Transverse colon (tissue), 4 donors: Measurements from ENCODE around the gene CCDC148. TPM values are rescaled to one million over a fixed set of nuclear protein-coding genes. Genes with fewer than 3 reads are reported as not detected.

Experiments
- DNase-seq: peaks from one replicate; pipeline ENCODE4 v3.0.0-alpha.2; 2019
- H3K27ac ChIP-seq, 4 donors: fragments of 200-600 bp; sonication (generic); 2 replicates each; pipeline ENCODE4 v1.5.1; 2016 to 2018; ENCODE audit warnings: inconsistent platforms in 4 of 4
- H3K27me3 ChIP-seq: fragments of 200-600 bp; sonication (generic); 2 replicates; pipeline ENCODE4 v1.5.1; 2017; ENCODE audit warnings: inconsistent platforms
- H3K36me3 ChIP-seq, 4 donors: fragments of 200-600 bp; sonication (generic); 2 replicates each; pipeline ENCODE4 v1.5.1; 2017 to 2019; ENCODE audit warnings: inconsistent platforms in 4 of 4
- H3K4me1 ChIP-seq, 4 donors: fragments of 200-600 bp; sonication (generic); 2 replicates each; pipeline ENCODE4 v1.5.1; 2017 to 2020; ENCODE audit warnings: inconsistent platforms in 4 of 4
- H3K4me3 ChIP-seq, 4 donors: fragments of 200-600 bp; sonication (generic); 1 replicate in 1 of 4; 2 replicates in 3 of 4; pipeline versions ENCODE4 v1.5.1 to v1.6.1; 2017 to 2019; ENCODE audit warnings: inconsistent platforms in 4 of 4
- H3K9me3 ChIP-seq, 2 donors: fragments of 200-600 bp; sonication (generic); 2 replicates each; pipeline ENCODE4 v1.5.1; 2017 to 2019; ENCODE audit warnings: inconsistent platforms in 2 of 2
- EP300 ChIP-seq: sonication (generic); formaldehyde crosslinking; IDR thresholded peaks from one replicate; pipeline ENCODE4 v1.6.1; 2017; ENCODE audit warnings: antibody characterized with exemption, low read depth
- POLR2A ChIP-seq: fragments of 450-650 bp; IDR thresholded peaks from one replicate; pipeline ENCODE4 v1.6.1; 2016; ENCODE audit warnings: antibody characterized with exemption, mild to moderate bottlenecking, moderate library complexity
- POLR2AphosphoS5 ChIP-seq, 3 donors: sonication (generic); formaldehyde crosslinking; IDR thresholded peaks; one replicate each; pipeline ENCODE4 v1.6.1; 2016; ENCODE audit warnings: antibody characterized with exemption in 3 of 3
- whole genome bisulfite sequencing, 2 donors: methylation state at CpG; one replicate each; pipeline ENCODE4 v1.1.5; 2018; ENCODE audit warnings: low coverage in 1 of 2; 5-methylcytosine and 5-hydroxymethylcytosine counted together
- in situ Hi-C, 4 donors: fragments of 200-750 bp; cut with MboI; loops; one replicate each; pipeline versions ENCODE4 v1.15.0 to v1.15.1; 2017; ENCODE audit warnings: low sequenced_read_pairs in 3 of 4, low pct_ligation_motif_present in 1 of 4, low pct_unique_long_range_greater_than_20kb in 1 of 4
- intact Hi-C: fragments of 100-400 bp; cut with DNase I; formaldehyde crosslinking; loops from one replicate; pipeline ENCODE4 v1.15.1; 2023; ENCODE audit warnings: low total_unique reads
- total RNA-seq, 4 donors: library from RNA; depleted of rRNA; stranded (reverse); fragments of >200 nt; gene quantifications; one replicate each; pipeline ENCODE4 v1.1.0, GENCODE V29; 2016
- TF ChIP-seq, protein P1 (sequence below), 5 experiments: fragments of 200-600 bp in 3 of 5; fragments of 450-650 bp in 2 of 5; sonication (generic) in 3 of 5; IDR thresholded peaks; 1 replicate in 2 of 5; 2 replicates in 3 of 5; pipeline ENCODE4 v1.5.1; 2016 to 2017; ENCODE audit warnings: antibody characterized with exemption in 5 of 5, inconsistent platforms in 3 of 5, mild to moderate bottlenecking in 2 of 5, moderate library complexity in 1 of 5

The CCDC148 gene
- total RNA-seq, 4 donors from 2014 or later: 0.48 TPM; not detected in 3

DNA sequence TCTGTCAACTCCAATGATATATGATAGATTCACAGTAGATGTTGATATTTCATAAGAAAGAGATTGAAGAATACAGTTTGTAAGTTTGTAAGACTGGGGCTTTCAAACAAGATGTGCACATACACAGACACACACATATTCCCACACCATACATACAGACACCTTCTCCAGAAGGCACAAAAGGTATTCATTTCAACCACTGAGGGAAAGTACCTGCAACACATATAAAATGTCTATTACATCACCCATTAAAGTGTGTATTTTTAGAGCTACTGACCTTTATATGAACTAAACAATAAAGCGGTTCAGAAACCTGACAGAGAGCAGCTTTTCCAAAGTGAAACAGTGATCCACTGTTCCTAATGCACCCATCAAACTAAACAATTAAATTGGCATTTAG lies 53.3 kb downstream of the CCDC148 start:
- in situ Hi-C loops: no loop called here
- intact Hi-C loops: no loop called here
- no peaks in the 10 kb centered on the region for H3K9me3 ChIP-seq
- TF ChIP-seq EP300 (no peak), POLR2A (no peak), POLR2AphosphoS5 (IDR thresholded peaks at IDR 0.05) (no peak)
- TF ChIP-seq, protein P1, sequence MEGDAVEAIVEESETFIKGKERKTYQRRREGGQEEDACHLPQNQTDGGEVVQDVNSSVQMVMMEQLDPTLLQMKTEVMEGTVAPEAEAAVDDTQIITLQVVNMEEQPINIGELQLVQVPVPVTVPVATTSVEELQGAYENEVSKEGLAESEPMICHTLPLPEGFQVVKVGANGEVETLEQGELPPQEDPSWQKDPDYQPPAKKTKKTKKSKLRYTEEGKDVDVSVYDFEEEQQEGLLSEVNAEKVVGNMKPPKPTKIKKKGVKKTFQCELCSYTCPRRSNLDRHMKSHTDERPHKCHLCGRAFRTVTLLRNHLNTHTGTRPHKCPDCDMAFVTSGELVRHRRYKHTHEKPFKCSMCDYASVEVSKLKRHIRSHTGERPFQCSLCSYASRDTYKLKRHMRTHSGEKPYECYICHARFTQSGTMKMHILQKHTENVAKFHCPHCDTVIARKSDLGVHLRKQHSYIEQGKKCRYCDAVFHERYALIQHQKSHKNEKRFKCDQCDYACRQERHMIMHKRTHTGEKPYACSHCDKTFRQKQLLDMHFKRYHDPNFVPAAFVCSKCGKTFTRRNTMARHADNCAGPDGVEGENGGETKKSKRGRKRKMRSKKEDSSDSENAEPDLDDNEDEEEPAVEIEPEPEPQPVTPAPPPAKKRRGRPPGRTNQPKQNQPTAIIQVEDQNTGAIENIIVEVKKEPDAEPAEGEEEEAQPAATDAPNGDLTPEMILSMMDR (IDR thresholded peaks at IDR 0.05): no peak
- H3K4me3 ChIP-seq: no peak overlapping the region
- WGBS, 2 donors: 0 to 29% methylated on average over 1 of the region's 1 CpG
- H3K4me1 ChIP-seq: peaks cover 0 to 6% (median 0%) of the 10 kb centered on the region in 4 donors
- H3K36me3 ChIP-seq: no peaks in the 10 kb centered on the region
- H3K27me3 ChIP-seq: no peaks in the 10 kb centered on the region
- DNase-seq: no peak
- no peak overlapping the region for H3K27ac ChIP-seq

DNA sequence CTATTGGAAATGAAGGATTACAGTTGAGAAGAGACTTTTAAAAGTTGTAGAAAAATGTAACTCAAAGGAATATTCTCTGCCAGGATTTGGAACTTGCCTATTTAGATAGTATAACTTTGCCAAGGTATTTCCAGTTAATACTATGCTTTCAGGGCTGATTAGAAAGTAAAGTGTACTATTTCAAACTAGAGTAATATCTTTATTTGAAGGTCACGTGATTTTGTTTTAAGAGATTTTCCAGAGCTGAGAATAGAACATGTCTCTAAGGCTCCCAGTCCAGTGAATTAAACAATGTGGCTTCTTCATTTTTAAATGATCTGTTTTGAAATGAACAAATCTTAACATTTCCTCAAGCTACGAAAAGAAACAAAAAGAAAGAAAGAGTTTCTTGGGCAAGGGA lies 53.9 kb downstream of the CCDC148 start:
- no peak for DNase-seq
- intact Hi-C loops (no loop called here), in situ Hi-C loops (no loop called here)
- H3K9me3 ChIP-seq: no peaks in the 10 kb centered on the region
- H3K27ac ChIP-seq: no peak overlapping the region
- no peak overlapping the region for H3K4me3 ChIP-seq
- no peaks in the 10 kb centered on the region for H3K36me3 ChIP-seq
- WGBS, 2 donors: 31 to 54% methylated on average over 2 of the region's 2 CpGs
- H3K27me3 ChIP-seq: no peaks in the 10 kb centered on the region
- H3K4me1 ChIP-seq: peaks cover 0 to 6% (median 0%) of the 10 kb centered on the region in 4 donors
- TF ChIP-seq EP300: no peak
- TF ChIP-seq, protein P1 (IDR thresholded peaks at IDR 0.05): no peak

DNA sequence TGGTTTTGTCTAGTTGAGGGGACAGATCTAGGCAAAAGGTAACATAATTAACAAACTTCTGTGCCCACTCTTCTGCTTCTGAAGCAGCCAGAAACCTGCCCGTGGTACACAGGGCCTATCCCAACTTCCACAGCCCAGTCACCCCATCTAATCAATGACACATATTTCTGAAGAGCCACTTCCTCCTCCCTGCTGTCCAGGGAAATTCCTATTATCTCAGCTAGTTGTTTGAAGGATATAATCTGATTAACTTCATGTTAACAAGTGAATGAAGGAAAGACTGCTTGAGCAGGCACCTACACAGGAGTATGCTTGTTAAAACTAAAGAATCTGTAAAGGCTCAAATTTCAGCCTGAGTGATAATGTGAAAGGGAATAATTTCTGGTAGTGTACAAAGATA lies 61.4 kb downstream of the CCDC148 start:
- intact Hi-C loops: no loop called here

DNA sequence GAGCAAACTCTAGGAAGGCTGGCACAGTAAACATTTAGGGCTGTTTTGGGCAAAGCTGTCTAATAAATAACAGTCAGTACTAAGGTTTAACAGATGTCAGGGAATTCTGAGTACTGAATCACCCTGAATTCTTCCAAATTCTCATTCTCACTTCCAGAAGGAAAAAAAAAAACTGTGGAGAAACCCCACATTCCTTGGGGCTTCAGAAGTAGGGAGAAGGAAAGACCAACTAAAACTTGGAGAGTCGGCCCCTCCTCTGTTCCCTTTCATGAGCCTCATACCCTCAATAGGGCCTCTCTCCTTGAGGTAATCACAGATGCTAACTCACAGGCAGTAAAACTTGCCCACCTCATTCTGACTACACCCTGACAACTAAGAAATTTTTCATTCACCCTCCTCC lies 62.1 kb downstream of the CCDC148 start:
- Histone ChIP-seq H3K27me3 (no peaks in the 10 kb centered on the region), H3K27ac (no peak overlapping the region), H3K9me3 (no peaks in the 10 kb centered on the region), H3K4me1 (no peaks in the 10 kb centered on the region), H3K36me3 (no peaks in the 10 kb centered on the region), H3K4me3 (no peak overlapping the region)
- in situ Hi-C loops (no loop called here), intact Hi-C loops (no loop called here)
- no peak for DNase-seq
- TF ChIP-seq EP300: no peak
- TF ChIP-seq, protein P1 (IDR thresholded peaks at IDR 0.05): no peak
- TF ChIP-seq POLR2AphosphoS5 (IDR thresholded peaks at IDR 0.05): no peak
- TF ChIP-seq POLR2A: no peak
- WGBS, 2 donors: 67% methylated on average over 1 of the region's 1 CpG; no CpG with 5 or more reads in 1 of the 2 donors

More for the DNA sequence above, 61.4 kb downstream of the CCDC148 start:
- H3K4me3 ChIP-seq: no peak overlapping the region
- no peaks in the 10 kb centered on the region for H3K36me3 ChIP-seq
- TF ChIP-seq POLR2A: no peak
- TF ChIP-seq, protein P1 (IDR thresholded peaks at IDR 0.05): no peak
- no peak for TF ChIP-seq EP300
- no peak for TF ChIP-seq POLR2AphosphoS5 (IDR thresholded peaks at IDR 0.05)
- in situ Hi-C loops: no loop called here
- no peaks in the 10 kb centered on the region for H3K27me3 ChIP-seq
- H3K27ac ChIP-seq: no peak overlapping the region
- H3K9me3 ChIP-seq: no peaks in the 10 kb centered on the region
- 41 to 75% methylated on average over 1 of the region's 1 CpG for WGBS, 2 donors
- H3K4me1 ChIP-seq: no peaks in the 10 kb centered on the region
- no peak for DNase-seq
